HUDEP-2 (cell line): Measurements from ENCODE around the gene SNX1.
"Not testable (repeated sequence)": the region's sequence is repeated elsewhere in the genome, so short reads cannot be mapped to it uniquely, and the experiment has no call there.

Experiments
- DNase-seq, 76 experiments: peaks; one replicate each; lab custom pipeline; 2025; ENCODE audit not compliant: unreplicated experiment in 76 of 76; lab: John Stamatoyannopoulos, UW

SNX1 gene

GRCh38 chr15:64112073-64112772 lies 16.4 kb downstream of the SNX1 start:
- DNase-seq = no peak

- no peak for DNase-seq
These were observed 17.1 kb downstream of the SNX1 start for GRCh38 chr15:64112904-64113303.

- DNase-seq = no peak
These were observed 22.1 kb downstream of the SNX1 start for GRCh38 chr15:64117759-64118487.

GRCh38 chr15:64120322-64120721 lies 24.5 kb downstream of the SNX1 start:
- DNase-seq = not testable (repeated sequence)

GRCh38 chr15:64121614-64122013 lies 25.8 kb downstream of the SNX1 start:
- no peak for DNase-seq

GRCh38 chr15:64122444-64122843 lies 26.7 kb downstream of the SNX1 start:
- no peak for DNase-seq

- no peak for DNase-seq
These were observed 27.2 kb downstream of the SNX1 start for GRCh38 chr15:64122936-64123351.

GRCh38 chr15:64125978-64126377 lies 30.2 kb downstream of the SNX1 start:
- DNase-seq = no peak

GRCh38 chr15:64127521-64128270 lies 31.9 kb downstream of the SNX1 start:
- DNase-seq = no peak

- DNase-seq = no peak
These were observed 34.4 kb downstream of the SNX1 start for GRCh38 chr15:64130159-64130558.

- no peak for DNase-seq
These were observed 35.8 kb downstream of the SNX1 start for GRCh38 chr15:64131547-64131946.

- no peak for DNase-seq
These were observed 36.4 kb downstream of the SNX1 start for GRCh38 chr15:64132217-64132616.

GRCh38 chr15:64133623-64134344 lies 38.0 kb downstream of the SNX1 start:
- no peak for DNase-seq

GRCh38 chr15:64134345-64134829 lies 38.6 kb downstream of the SNX1 start:
- DNase-seq = peak; percentile 24 to 98 (median 92)

- peak in 5 of 76 experiments; percentile 7 to 31 (median 16) for DNase-seq
These were observed 40.6 kb downstream of the SNX1 start for GRCh38 chr15:64136347-64136746.

- peak in 55 of 76 experiments; percentile 8 to 69 (median 40) for DNase-seq
These were observed 41.5 kb downstream of the SNX1 start for GRCh38 chr15:64137226-64137833.

GRCh38 chr15:64138331-64138941 lies 42.7 kb downstream of the SNX1 start:
- peak in 58 of 76 experiments; percentile 12 to 90 (median 45) for DNase-seq

- no peak for DNase-seq
These were observed 46.2 kb downstream of the SNX1 start for GRCh38 chr15:64141798-64142512.

- DNase-seq = no peak
These were observed 47.5 kb downstream of the SNX1 start for GRCh38 chr15:64143276-64143675.
